ENCODE results near the gene MGAT4A.
"Not testable (repeated sequence)": the region's sequence is repeated elsewhere in the genome, so short reads cannot be mapped to it uniquely, and the experiment has no call there.

DNA sequence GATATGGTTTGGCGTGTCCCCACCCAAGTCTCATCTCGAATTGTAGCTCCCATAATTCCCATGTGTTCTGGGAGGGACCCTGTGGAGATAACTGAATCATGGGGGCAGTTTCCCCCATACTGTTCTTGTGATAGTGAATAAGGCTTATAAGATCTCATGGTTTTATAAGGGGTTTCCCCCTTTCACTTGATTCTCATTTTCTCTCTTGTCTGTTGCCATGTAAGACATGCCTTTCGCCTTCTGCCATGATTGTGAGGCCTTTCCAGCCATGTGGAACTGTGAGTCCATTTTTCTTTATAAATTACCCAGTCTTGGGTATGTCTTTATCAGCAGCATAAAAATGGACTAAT, 71.5 kb downstream of the MGAT4A start:
- TF ChIP-seq REST (IDR thresholded peaks at IDR 0.05; ENCODE audit: unreplicated experiment); EZH2 (IDR thresholded peaks at IDR 0.05; ENCODE audit: low read depth, unreplicated experiment); CTCF (conservative IDR thresholded peaks at IDR 0.05; ENCODE audit: low read depth in 2 of 2); STAT1 (IDR thresholded peaks at IDR 0.05; ENCODE audit: unreplicated experiment); CREB1 (CRISPR knock-in tag; IDR thresholded peaks at IDR 0.05; ENCODE audit: low read depth); ZNF331 (CRISPR knock-in tag; IDR thresholded peaks at IDR 0.05; ENCODE audit: low read depth); POLR2AphosphoS5 (IDR thresholded peaks at IDR 0.05; ENCODE audit: low read depth): not testable (repeated sequence)
- TF ChIP-seq, protein P1, sequence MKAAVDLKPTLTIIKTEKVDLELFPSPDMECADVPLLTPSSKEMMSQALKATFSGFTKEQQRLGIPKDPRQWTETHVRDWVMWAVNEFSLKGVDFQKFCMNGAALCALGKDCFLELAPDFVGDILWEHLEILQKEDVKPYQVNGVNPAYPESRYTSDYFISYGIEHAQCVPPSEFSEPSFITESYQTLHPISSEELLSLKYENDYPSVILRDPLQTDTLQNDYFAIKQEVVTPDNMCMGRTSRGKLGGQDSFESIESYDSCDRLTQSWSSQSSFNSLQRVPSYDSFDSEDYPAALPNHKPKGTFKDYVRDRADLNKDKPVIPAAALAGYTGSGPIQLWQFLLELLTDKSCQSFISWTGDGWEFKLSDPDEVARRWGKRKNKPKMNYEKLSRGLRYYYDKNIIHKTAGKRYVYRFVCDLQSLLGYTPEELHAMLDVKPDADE (IDR thresholded peaks at IDR 0.05), result not testable (repeated sequence)

Data from GM23338 (cell line).